PC-3 (cell line): ENCODE data around the gene JAKMIP2. TPM values are rescaled to one million over a fixed set of nuclear protein-coding genes. Genes with fewer than 3 reads are reported as not detected.

ENCODE experiments used
- ATAC-seq: fragments of 200-7000 bp; cut with Tn5 transposase; 2 replicates; pipeline ENCODE4 v1.9.1; 2020; ENCODE audit warnings: mild to moderate bottlenecking, moderate library complexity
- BruUV-seq: library from RNA; stranded (reverse); fragments of 400-500 nt; replicated peaks from 2 replicates; lab custom pipeline; 2021; lab: Mats Ljungman, UMichigan
- CTCF ChIA-PET: fragments of 300-600 bp; sonication (Branson Sonifier 250); formaldehyde crosslinking; loops from one replicate; lab custom pipeline; 2022; ENCODE audit warnings: antibody characterized with exemption; lab: Charles Lee
- POLR2A ChIA-PET: fragments of 300-600 bp; sonication (Branson Sonifier 250); formaldehyde crosslinking; loops from one replicate; lab custom pipeline; 2022; ENCODE audit warnings: antibody characterized with exemption; ENCODE audit not compliant: unreplicated experiment; lab: Charles Lee
- DNase-seq: peaks from one replicate; pipeline ENCODE4 v3.0.0-alpha.2; 2015
- H2AFZ ChIP-seq: fragments of 300-600 bp; sonication (generic); 2 replicates; pipeline ENCODE4 v1.6.0; 2016; ENCODE audit warnings: antibody characterized with exemption, low read length
- H3F3A ChIP-seq: fragments of 300-600 bp; sonication (generic); one replicate; pipeline ENCODE4 v1.6.0; 2017; ENCODE audit warnings: antibody characterized with exemption, low read length, control low read depth, mild to moderate bottlenecking; ENCODE audit not compliant: unreplicated experiment
- H3K27ac ChIP-seq: fragments of 300-600 bp; sonication (generic); 2 replicates; pipeline ENCODE4 v1.5.1; 2016; ENCODE audit warnings: mild to moderate bottlenecking, low read length
- H3K27me3 ChIP-seq: fragments of 300-600 bp; sonication (generic); 2 replicates; pipeline ENCODE4 v1.6.1; 2016; ENCODE audit warnings: low read length, mixed read lengths
- H3K36me3 ChIP-seq: fragments of 300-600 bp; sonication (generic); 2 replicates; pipeline ENCODE4 v1.6.1; 2016; ENCODE audit warnings: low read depth, mixed run types, low read length, mixed read lengths
- H3K4me1 ChIP-seq: fragments of 300-600 bp; sonication (generic); 2 replicates; pipeline ENCODE4 v1.5.1; 2016; ENCODE audit warnings: low read length; ENCODE audit not compliant: insufficient read depth
- H3K4me2 ChIP-seq: fragments of 300-600 bp; sonication (generic); 2 replicates; pipeline ENCODE4 v1.6.0; 2016; ENCODE audit warnings: low read length
- H3K4me3 ChIP-seq: fragments of 300-600 bp; sonication (generic); 2 replicates; pipeline ENCODE4 v1.5.1; 2016; ENCODE audit warnings: mild to moderate bottlenecking, low read length, mixed read lengths
- H3K79me2 ChIP-seq: fragments of 300-600 bp; sonication (generic); 2 replicates; pipeline ENCODE4 v1.6.1; 2017; ENCODE audit warnings: low read length, mixed read lengths
- H3K9ac ChIP-seq: fragments of 300-600 bp; sonication (generic); 2 replicates; pipeline ENCODE4 v1.6.0; 2016; ENCODE audit warnings: mild to moderate bottlenecking, low read length
- H3K9me2 ChIP-seq: fragments of 300-600 bp; sonication (generic); replicated peaks from 2 replicates; pipeline ENCODE4 v1.6.1; 2016; ENCODE audit warnings: mixed run types, low read length, mixed read lengths
- H3K9me3 ChIP-seq: fragments of 300-600 bp; sonication (generic); 2 replicates; pipeline ENCODE4 v1.6.1; 2016; ENCODE audit warnings: low read length, mixed read lengths
- H4K20me1 ChIP-seq: fragments of 300-600 bp; sonication (generic); 2 replicates; pipeline ENCODE4 v1.6.1; 2016; ENCODE audit warnings: low read length, mixed read lengths
- CTCF ChIP-seq: fragments of 300-600 bp; sonication (generic); conservative IDR thresholded peaks from 2 replicates; pipeline ENCODE4 v1.5.1; 2017; ENCODE audit warnings: antibody characterized with exemption, low read depth, mild to moderate bottlenecking, low read length
- EZH2 ChIP-seq: fragments of 300-600 bp; sonication (generic); IDR thresholded peaks from one replicate; pipeline ENCODE4 v1.6.1; 2017; ENCODE audit warnings: antibody characterized with exemption, mild to moderate bottlenecking, low read length; ENCODE audit not compliant: unreplicated experiment
- EZH2phosphoT487 ChIP-seq: fragments of 300-600 bp; sonication (generic); IDR thresholded peaks from 2 replicates; pipeline ENCODE4 v1.6.1; 2018; ENCODE audit warnings: mild to moderate bottlenecking, antibody characterized with exemption, low read length, borderline replicate concordance
- intact Hi-C: fragments of 100-400 bp; cut with micrococcal nuclease; formaldehyde crosslinking; loops from 2 replicates; pipeline ENCODE4 v1.9.0; 2023
- total RNA-seq: library from RNA; depleted of rRNA; stranded (reverse); fragments of >200 nt; gene quantifications from 2 replicates; pipeline ENCODE4 v1.2.3, GENCODE V29; 2014

JAKMIP2 gene
- total RNA-seq, 1 experiment from 2014 or later, result 0.15 TPM

GRCh38 chr5:147773139-147773538, 9.4 kb downstream of the JAKMIP2 start:
- POLR2A ChIA-PET, result no interaction called here
- no TSS peak for BruUV-seq
- intact Hi-C loops, result no loop called here

GRCh38 chr5:147767048-147767447, 15.5 kb downstream of the JAKMIP2 start:
- H3K27ac ChIP-seq, result no peak overlapping the region
- ATAC-seq (no peak), DNase-seq (no peak)
- no peaks in the 10 kb centered on the region for H3K4me1 ChIP-seq
- H3K9ac ChIP-seq, result no peak overlapping the region
- no peaks in the 10 kb centered on the region for H3K9me2 ChIP-seq
- no peaks in the 10 kb centered on the region for H4K20me1 ChIP-seq
- no peaks in the 10 kb centered on the region for H3K9me3 ChIP-seq
- BruUV-seq, result no TSS peak
- no peaks in the 10 kb centered on the region for H3K36me3 ChIP-seq
- TF ChIP-seq EZH2 (no peak), CTCF (no peak), EZH2phosphoT487 (no peak)
- intact Hi-C loops, result no loop called here
- H3K27me3 ChIP-seq, result no peaks in the 10 kb centered on the region
- H3K4me3 ChIP-seq, result no peak overlapping the region
- CTCF ChIA-PET, result no interaction called here
- no peak overlapping the region for H2AFZ ChIP-seq
- no peaks in the 10 kb centered on the region for H3F3A ChIP-seq
- H3K79me2 ChIP-seq, result no peaks in the 10 kb centered on the region
- POLR2A ChIA-PET, result no interaction called here
- H3K4me2 ChIP-seq, result no peak overlapping the region

More at GRCh38 chr5:147773139-147773538, 9.4 kb downstream of the JAKMIP2 start:
- Histone ChIP-seq H3K36me3 (no peaks in the 10 kb centered on the region), H3K4me2 (no peak overlapping the region), H3K27me3 (no peaks in the 10 kb centered on the region), H3K4me3 (no peak overlapping the region), H2AFZ (no peak overlapping the region), H3K4me1 (no peaks in the 10 kb centered on the region), H3K9me2 (no peaks in the 10 kb centered on the region), H3K27ac (no peak overlapping the region), H3K9ac (no peak overlapping the region), H3K79me2 (no peaks in the 10 kb centered on the region), H3F3A (no peaks in the 10 kb centered on the region), H3K9me3 (no peaks in the 10 kb centered on the region), H4K20me1 (no peaks in the 10 kb centered on the region)
- TF ChIP-seq EZH2 (no peak), EZH2phosphoT487 (no peak), CTCF (no peak)
- DNase-seq, result no peak
- no peak for ATAC-seq
- CTCF ChIA-PET, result no interaction called here

GRCh38 chr5:147763791-147764525, 18.6 kb downstream of the JAKMIP2 start:
- ChIA-PET POLR2A (no interaction called here), CTCF (no interaction called here)
- no peaks in the 10 kb centered on the region for H3K79me2 ChIP-seq
- DNase-seq, result peak; percentile 40
- no peak overlapping the region for H3K4me2 ChIP-seq
- no TSS peak for BruUV-seq
- H4K20me1 ChIP-seq, result no peaks in the 10 kb centered on the region
- H3K27ac ChIP-seq, result no peak overlapping the region
- no peak overlapping the region for H2AFZ ChIP-seq
- no peak for TF ChIP-seq EZH2
- no peak for TF ChIP-seq EZH2phosphoT487
- TF ChIP-seq CTCF, result no peak
- no peaks in the 10 kb centered on the region for H3K36me3 ChIP-seq
- no peaks in the 10 kb centered on the region for H3K4me1 ChIP-seq
- ATAC-seq, result peak; percentile 46
- H3K9ac ChIP-seq, result no peak overlapping the region
- no peak overlapping the region for H3K4me3 ChIP-seq
- H3F3A ChIP-seq, result no peaks in the 10 kb centered on the region
- no peaks in the 10 kb centered on the region for H3K9me2 ChIP-seq
- no peaks in the 10 kb centered on the region for H3K27me3 ChIP-seq
- intact Hi-C loops, result no loop called here
- H3K9me3 ChIP-seq, result no peaks in the 10 kb centered on the region
